HG03103 (cell line): Measurements from ENCODE around the gene TRIM14.
"Not testable (repeated sequence)": the region's sequence is repeated elsewhere in the genome, so short reads cannot be mapped to it uniquely, and the experiment has no call there.

Experiments used
- ATAC-seq: cut with Tn5 transposase; IDR thresholded peaks from one replicate; pipeline ENCODE4 v1.9.1; 2021; ENCODE audit warnings: low read depth; ENCODE audit not compliant: unreplicated experiment

The TRIM14 gene

DNA sequence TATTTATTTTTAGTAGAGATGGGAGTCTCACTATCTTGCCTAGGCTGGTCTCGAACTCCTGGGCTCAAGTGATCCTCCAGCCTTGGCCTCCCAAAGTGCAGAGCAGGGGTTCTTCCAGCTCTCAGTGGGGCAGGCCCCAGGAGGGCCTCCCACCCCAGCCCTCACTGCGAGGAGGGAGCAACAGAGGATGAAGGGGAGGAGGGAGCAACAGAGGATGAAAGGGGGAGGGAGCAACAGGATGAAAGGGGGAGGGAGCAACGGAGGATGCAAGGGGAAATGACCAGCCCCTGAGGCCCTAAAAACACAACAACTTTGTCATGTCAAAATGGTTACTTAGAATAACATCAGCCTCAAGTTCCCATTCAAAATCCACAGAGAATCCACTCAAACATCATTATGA is 10.0 kb downstream of the TRIM14 start:
- no peak for ATAC-seq

DNA sequence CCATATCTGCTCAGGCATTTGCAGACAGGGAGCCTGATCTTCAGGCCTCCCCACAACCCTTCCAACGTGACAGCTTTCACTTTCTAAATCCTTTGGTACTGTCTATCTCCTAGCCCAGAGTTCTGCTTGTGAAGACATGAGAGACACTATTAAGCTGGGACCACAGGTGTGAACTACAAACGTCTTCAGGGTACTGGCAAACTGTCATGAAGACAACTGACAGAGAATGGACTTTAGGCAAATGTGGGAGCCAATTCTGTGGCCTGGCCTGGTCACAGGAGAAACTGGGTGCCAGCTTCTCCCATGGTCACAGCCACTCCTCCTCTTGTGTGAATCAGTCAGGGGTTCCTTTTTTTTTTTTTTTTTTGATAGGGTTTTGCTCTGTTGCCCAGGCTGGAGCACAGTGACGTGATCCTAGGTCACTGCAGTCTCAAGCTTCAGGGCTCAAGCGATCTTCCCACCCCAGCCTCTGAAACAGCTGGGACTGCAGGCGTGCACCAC is 10.4 kb downstream of the TRIM14 start:
- peak; percentile 80 for ATAC-seq

DNA sequence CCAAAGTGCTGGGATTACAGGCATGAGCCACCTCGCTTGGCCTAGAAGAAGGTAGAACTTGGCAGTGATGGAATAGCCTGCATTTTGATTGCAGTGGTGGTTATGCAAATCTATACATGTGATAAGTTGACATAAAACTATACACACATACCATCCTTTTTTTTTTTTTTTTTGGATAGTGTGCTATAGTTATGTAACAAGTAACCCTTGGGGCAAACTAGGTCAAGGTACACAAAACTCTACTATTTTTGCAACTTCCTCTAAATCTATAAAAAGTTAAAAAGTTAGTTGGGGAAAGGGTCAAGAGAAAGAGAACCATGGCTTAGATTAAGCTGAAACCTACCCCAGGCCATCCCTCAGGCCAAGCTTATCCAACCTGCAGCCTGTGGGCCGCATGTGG is 11.1 kb downstream of the TRIM14 start:
- peak; percentile 22 for ATAC-seq

DNA sequence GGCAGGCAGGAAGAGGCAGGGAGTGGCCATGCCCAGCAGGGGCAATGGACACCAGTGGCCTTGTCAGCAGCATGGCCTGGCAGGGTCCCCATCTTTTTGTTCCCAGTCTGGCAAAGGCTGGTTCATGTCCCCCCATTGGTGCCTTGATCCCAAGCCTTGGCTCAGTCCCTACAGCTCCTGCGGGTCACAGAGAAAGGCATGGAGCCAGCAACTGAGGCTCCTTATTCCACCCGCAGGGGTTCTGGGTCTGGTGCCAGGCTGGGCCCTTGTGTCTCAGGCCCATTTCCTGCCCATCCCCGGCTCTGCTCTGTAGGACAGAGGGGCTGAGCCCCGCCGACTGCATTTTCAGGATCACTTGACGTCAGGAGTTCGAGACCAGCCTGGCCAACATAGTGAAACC is 14.0 kb downstream of the TRIM14 start:
- ATAC-seq: no peak

DNA sequence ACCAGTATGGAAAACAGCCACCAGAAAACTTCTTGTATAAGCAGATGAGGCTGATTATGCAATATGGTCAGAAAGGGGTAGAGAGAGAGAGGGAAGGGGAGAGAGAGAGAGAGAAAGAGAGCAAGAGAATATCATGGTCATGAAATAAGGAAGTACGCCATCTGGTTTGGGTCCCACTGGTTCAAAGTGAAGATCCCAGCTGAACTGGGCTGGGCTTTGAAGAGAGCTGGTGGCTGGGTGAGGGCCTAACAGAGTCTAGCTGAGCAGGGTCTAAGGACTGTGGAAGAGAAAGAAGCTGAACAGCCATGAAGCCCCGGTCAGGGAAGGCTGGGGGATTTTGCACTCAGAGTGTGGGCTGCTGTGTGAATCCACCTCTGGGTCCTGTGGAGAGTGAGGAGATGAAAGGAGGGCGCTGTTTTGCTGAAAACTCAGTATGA is 14.6 kb downstream of the TRIM14 start:
- no peak for ATAC-seq

DNA sequence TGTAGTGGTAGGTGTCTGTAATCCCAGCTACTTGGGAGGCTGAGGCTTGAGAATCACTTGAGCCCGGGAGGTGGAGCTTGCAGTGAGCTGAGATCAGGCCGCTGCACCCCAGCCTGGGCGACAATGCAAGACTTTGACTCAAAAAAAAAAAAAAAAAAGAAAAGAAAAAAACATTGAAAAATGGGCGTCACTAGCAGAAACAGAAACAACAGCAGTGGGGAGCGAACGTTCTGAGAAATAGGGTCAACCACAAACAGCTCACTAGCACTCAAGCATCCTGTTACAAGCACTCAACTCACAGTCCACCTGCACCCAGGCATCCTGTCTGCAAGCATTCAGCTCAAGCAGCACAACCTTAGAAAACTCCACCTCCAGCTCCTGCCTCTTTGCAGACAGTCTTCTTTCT is 17.2 kb downstream of the TRIM14 start:
- ATAC-seq: peak; percentile 94

DNA sequence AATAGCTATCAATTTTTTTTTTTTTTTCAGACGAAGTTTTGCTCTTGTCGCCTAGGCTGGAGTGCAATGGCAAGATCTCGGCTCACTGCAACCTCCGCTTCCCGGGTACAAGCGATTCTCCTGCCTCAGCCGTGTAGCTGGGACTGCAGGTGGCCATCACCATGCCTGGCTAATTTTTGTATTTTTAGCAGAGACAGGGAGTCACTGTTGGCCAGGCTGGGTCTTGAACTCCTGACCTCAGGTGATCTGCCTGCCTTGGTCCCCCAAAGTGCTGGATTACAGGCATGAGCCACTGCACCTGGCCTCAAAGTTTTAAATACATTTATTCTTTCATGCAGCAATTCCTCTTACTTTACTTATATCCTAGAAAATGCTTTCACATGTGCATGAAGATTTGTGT is 17.6 kb downstream of the TRIM14 start:
- peak; percentile 3 for ATAC-seq

DNA sequence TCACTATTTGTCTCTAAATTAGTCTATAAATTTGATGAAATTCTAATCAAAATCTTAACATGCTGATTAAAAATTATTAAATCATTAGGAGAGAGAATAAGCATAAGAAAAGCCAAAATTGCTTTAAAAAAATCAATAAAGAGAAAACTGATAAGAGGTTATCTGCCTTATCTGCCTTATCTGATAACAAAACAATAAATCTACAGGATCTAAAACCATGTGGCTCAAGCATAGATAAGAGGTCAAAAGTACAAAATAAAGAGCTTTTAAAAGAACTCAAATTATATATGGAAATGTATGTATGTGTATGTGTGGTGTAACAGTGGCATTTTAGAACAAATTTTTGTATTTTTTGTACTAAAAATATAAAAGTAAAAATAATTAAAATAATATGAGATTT is 18.6 kb downstream of the TRIM14 start:
- no peak for ATAC-seq

DNA sequence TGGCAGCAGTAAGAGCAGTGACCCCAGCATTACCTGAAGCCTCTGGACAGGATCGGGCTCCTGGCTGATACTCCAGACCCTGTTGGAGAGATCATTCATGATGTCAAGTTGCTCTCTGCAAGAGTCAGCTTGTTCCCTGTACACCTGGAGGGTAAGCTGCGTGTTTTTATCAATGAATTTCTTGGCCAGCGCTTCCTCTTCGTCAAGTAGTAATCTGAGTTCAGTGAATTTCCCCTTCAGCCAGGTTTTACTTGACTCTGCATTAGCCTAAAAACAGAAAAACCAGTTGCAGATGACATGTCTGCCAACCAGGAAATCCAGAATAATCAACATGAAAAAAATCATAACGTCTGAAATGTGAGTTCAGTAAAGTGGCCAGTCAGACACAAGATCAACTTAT is 19.1 kb downstream of the TRIM14 start:
- no peak for ATAC-seq

DNA sequence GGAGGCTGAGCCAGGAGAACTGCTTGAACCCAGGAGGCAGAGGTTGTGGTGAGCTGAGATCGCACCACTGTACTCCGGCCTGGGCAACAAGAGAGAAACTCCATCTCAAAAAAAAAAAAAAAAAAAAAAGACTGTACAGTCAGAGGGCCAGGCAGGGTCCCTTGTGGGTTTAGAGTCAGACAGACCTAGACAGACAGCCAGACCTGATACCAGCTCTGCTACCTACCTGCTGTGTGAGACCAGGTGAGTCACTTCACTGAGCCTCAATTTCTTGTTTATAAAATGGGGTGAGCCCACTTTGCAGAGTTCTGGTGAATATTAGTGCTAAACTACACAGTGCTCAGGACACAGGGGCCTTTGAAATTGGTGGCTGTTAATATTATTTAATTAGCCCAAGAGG is 19.7 kb downstream of the TRIM14 start:
- no peak for ATAC-seq

DNA sequence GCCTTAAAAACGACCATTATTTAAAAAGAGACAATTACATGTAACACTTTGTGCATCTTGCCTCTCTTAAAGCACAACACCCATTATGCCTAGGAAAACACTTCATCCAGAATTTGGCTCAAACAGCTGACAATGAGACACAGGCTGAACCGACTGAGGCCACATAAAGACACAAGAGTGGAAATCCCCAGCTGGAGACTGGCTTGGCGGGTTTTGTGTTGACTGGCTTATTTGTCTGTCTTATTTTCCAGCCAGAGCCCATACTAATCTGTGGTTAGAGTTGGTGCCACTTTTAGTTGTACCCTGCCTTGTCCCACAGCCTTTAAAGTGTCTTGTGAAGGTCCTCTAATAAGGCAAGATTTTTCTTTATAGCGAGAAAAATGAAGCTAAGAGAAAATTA is 21.2 kb downstream of the TRIM14 start:
- no peak for ATAC-seq

DNA sequence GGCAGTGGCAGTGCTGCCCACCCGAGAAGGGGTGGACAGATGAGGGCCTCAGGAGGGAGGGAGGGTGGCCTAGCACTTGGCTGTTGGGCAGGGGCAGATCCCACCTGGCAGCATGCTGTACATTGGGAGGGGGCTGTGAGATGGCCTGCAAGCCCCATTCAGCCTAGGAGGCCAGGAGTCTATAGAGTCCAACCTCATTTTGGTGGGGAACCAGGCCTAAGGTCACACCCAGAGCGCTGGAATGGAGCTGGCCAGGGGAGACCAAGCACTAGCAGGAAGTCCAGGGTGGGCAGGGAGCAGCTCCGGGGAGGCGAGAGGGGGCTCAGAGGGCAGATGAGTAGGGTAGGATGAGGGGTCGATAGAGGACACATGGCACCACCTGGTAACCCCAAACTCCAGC is 22.9 kb downstream of the TRIM14 start:
- no peak for ATAC-seq

DNA sequence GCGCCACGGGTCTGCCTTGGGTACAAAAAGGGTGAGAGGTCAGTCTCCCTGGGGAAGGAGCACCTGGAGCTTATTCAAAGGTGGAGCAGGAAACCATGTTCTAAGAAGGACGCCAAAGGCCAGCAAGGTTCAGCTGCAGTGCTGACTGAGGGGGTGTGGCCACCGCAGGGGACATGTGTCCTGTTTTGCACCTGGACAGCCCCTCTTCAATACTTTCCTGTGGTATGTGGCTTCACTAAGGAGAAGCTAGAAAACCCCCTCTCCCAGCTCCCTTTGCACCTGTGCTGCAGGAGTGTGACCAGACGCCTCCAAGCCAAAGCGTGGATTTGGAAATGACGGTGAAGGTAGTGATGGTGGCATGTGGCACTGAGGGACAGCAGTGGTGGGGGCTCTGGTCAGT is 23.6 kb downstream of the TRIM14 start:
- ATAC-seq: no peak

DNA sequence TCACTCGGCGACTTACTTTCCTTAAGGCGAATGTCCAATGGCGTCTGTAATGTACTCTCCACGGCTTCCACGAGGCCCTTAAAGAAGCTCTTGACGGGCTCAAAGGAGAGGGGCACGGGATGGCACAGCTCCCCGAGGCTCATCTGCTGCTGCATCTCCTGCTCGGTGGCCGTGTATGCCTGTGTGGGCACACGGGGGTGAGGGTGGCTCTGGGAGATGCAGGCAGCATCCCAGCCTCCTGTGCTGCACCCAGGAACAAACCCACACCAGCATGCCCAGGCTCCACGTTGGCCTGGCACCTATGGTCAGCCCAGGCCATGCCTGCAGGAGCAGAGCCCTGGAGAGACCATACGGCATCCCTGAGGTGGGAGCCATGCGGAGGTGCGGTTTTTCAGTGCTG is 24.2 kb downstream of the TRIM14 start:
- no peak for ATAC-seq

DNA sequence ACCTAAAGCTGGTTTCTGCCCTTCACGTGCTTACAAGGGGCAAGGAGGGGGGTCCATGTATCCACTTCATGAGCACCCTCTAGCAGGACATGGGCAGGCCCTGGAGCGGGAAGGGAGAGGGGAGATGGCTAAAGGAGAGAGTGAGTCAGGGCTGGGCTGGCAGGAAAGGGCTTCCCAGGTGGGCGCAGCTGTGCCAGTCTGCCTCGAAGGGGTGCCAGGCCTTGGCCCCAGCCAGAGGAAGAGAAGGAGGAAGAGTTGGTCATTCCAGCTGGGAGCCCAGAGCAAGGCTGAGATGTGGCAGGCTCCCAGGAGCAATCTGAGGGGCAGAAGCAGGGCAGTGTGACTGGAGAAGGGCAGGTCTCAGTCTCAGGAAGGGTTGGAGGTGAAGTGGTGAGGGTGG is 24.7 kb downstream of the TRIM14 start:
- no peak for ATAC-seq

DNA sequence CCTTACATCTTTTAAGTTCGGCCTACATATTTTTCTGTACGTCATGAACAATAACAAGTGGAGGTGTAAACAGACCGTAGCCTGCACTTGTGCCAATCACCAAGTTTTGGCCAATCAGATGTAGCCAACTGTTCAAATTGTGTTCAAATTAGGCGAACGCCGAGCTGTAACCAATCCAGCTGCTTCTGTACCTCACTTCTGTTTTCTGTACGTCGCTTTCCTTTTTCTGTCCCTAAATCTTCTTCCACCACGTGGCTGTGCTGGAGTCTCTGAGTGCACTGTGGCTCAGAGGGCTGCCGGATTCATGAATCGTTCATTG is 26.4 kb downstream of the TRIM14 start:
- no peak for ATAC-seq

DNA sequence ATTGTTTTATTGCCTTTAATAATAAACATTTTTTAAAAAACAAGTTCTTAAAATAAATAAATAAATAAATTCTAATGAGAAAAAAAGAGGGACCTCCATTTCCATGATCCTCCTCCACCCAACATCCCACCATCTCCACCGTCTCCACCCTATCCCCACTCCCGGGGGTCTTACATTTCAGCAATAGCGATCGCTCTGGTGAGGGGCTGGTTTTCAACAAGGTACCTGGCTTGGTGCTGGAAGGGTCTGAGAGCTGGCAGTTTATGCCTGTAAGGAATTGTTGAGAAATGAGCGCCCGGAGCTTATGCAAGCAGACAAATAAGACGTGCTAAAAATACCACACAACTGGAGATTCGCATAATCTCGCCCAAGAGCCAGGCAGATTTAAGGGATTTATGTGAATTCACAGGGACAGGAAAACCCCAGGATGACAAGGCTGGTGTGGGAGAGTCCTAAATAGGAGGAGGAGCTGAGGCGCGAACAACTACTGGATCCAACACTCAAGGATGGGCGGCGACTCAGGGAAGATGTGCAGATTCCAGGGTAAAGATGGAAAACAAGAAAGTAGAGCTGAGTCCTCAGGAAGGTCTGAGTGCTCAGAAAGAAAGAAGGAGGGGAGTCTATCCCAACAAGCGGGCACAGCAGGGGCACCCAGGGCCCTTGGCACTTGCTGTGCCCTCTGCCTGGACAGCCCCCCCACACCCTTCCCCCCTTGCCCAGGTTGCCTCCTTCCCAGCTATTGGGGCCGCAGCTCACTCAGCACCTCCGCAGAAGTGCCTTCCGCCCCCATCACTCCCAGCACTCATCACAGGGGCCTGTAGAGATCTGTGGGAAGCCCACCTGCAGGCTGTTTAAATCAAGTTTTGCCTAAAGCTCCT is 27.0 kb downstream of the TRIM14 start:
- ATAC-seq: no peak

DNA sequence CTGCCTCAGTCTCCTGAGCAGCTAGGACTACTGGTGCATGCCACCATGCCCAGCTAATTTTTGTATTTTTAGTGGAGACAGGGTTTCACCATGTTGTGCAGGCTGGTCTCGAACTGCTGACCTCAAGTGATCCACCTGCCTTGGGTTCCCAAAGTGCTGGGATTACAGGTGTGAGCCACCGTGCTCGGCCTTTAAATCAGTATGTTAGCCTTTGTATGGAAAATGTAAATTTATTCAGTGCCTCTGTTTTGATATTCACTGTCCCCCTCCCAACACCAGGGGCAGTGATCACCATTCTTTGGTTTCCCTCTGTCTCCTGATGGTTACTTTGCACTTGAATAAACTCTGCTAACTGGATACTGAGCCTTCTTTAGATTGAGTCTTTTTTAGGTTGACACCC is 28.3 kb downstream of the TRIM14 start:
- ATAC-seq: not testable (repeated sequence)

DNA sequence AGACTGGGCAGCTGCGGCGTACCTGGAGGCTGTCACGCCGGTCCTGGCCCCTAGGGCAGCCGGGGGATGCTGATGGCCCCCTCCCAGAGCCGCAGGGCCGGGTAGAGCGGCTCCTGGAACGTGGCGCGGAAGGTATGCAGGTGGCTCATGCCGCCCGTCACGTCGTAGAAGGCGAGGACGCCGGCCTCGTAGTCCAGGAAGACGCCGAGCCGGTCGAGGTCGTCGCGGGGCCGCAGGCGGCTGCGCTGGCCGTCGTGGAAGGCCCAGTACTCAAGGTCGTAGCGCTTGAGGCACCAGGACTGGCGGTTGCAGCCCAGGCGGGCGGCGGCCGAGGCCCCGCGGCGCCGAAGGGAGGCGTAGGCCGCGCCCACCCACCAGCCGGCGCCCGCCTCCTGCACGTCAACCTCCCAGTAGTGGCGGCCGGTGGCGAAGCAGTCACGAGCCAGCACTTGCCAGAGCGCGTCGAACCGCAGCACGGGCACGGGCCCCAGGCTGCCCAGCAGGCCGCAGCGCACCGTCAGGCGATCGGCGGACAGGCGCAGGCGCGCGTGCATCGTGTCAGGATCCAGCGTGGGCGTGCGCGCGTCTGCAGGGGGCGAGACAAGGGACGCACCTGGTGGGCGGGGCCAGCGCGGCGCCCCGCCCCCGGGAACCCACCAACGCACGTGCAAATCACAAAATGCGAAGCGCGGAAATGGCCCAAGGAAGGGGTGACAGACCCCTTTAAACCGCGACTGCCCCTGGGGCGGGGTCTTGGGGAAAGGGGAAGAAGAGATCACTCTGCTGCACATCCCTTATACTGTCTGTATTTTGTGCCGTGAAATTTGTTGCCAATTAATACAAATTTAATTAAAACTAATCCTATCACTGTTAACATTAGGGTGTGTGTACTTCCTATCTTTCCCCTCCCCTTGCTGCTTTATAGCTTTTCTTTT is 31.3 kb downstream of the TRIM14 start:
- ATAC-seq: no peak

DNA sequence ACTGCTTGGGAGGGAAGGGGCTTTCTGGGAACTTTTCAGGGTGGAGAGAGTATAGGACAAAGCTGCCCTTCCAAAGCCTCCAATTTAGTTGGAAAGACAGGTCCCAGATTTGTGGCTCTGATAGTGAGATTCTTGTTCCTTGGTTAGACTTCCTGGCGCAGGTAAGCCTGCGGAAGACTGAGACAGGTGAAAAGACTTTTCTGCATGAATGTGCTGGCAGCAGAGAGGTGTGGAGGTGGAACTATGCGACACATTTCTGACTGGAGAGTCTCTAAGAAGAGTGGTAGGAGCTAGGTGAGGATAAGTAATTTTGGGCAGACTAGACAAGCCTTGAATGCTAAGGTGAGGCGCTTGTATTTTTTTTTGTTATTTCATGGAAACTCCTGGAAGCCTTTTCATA is 32.6 kb downstream of the TRIM14 start:
- no peak for ATAC-seq

DNA sequence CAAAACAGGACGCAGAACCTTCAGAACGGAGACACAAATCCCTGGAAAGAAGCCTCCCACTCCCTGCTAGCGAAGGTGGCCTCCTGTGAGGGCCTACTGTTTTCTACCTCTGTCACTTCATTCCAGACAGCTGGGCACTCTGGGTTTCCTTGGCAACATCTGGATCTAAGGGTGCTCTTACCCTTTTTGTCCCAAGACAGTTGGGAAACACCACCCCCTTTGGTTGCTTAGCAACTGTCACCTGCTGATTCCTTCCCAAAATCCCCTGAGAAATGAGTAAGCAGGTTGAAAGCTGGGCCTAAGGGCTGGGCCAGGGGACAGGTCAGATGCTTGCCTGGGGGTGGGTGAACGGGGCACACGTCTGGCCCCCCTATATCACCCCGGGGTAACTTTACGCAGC is 33.1 kb downstream of the TRIM14 start:
- no peak for ATAC-seq

DNA sequence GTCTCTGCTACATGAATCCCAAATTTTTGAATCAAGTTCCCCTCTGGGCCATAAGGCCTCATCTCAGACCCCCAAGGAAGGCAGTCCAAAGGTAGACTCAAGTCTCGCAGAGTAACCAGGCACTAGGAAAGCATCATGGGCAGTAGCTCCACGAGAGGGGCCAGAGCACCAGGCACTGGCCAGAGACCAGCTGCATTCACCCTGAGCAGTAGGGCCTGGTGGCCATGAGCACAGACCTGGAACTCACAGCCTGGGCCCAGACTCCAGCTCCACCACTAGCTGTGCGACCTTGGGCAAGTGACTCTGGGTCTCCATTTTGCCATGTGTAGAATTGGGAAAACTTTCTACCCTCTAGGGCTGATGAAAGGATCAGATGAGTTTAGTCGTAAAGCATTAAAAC is 34.0 kb downstream of the TRIM14 start:
- no peak for ATAC-seq
